Hepatocyte (in vitro differentiated cells): Measurements from ENCODE around the gene TKT.

Experiments
- CTCF ChIP-seq: fragments of 200-600 bp; sonication (generic); IDR thresholded peaks from 2 replicates; pipeline ENCODE4 v1.5.1; 2016; ENCODE audit warnings: antibody characterized with exemption, mild to moderate bottlenecking; ENCODE audit not compliant: poor library complexity
- EZH2 ChIP-seq: fragments of 200-600 bp; sonication (generic); IDR thresholded peaks from 2 replicates; pipeline ENCODE4 v1.6.1; 2016; ENCODE audit warnings: antibody characterized with exemption, mild to moderate bottlenecking, borderline replicate concordance

- TF ChIP-seq CTCF: no peak
- no peak for TF ChIP-seq EZH2
Observed at GRCh38 chr3:53198996-53199395, 56.8 kb downstream of the TKT start.
